HEK293 (cell line): ENCODE measurements around the gene C17orf113.

Source experiments
- CTCF ChIA-PET: fragments of 350-600 bp; formaldehyde crosslinking; extraction: SDS; loops from one replicate; lab custom pipeline; 2021; ENCODE audit warnings: antibody characterized with exemption; lab: Yijun Ruan, JAX
- POLR2A ChIA-PET: fragments of 300-600 bp; formaldehyde crosslinking; extraction: SDS; loops from one replicate; lab custom pipeline; 2020; ENCODE audit warnings: antibody characterized with exemption, inconsistent platforms; lab: Yijun Ruan, JAX
- H3K27ac ChIP-seq: fragments of 200-500 bp; sonication (Bioruptor generic); 2 replicates; pipeline ENCODE4 v1.5.1; 2014; ENCODE audit warnings: low read depth, low read length, control low read depth, inconsistent platforms; ENCODE audit errors: extremely low read depth
- H3K36me3 ChIP-seq, 2 experiments: fragments of 200-500 bp in 1 of 2; sonication (Bioruptor generic) in 1 of 2; 1 replicate in 1 of 2; 2 replicates in 1 of 2; pipeline ENCODE4 v1.5.1; 2014 to 2017; ENCODE audit warnings: inconsistent platforms in 2 of 2, low read length in 2 of 2; ENCODE audit not compliant: control insufficient read depth in 2 of 2, insufficient read depth in 1 of 2
- H3K4me1 ChIP-seq: fragments of 200-500 bp; sonication (Bioruptor generic); 2 replicates; pipeline ENCODE4 v1.5.1; 2014; ENCODE audit warnings: mild to moderate bottlenecking, low read length, inconsistent platforms; ENCODE audit not compliant: control insufficient read depth, insufficient read depth
- H3K4me3 ChIP-seq: 2 replicates; pipeline ENCODE4 v1.5.1; 2011; ENCODE audit warnings: low read depth, mild to moderate bottlenecking, control low read depth, low read length, moderate library complexity
- H3K9me3 ChIP-seq: fragments of 200-500 bp; sonication (Bioruptor generic); 2 replicates; pipeline ENCODE4 v1.5.1; 2014; ENCODE audit warnings: low read depth, low read length, inconsistent platforms; ENCODE audit not compliant: control insufficient read depth, insufficient read depth
- EGR2 ChIP-seq: fragments of 450-650 bp; formaldehyde crosslinking; IDR thresholded peaks from 2 replicates; pipeline ENCODE4 v1.5.1; 2016; ENCODE audit warnings: low read depth, missing biosample characterization, missing genetic modification characterization
- HOXC10 ChIP-seq: sonication (generic); formaldehyde crosslinking; IDR thresholded peaks from 2 replicates; pipeline ENCODE4 v1.8.1; 2023; ENCODE audit warnings: mild to moderate bottlenecking, missing genetic modification reagents
- KLF9 ChIP-seq: fragments of 450-650 bp; formaldehyde crosslinking; IDR thresholded peaks from 2 replicates; pipeline ENCODE4 v1.5.1; 2016; ENCODE audit warnings: missing biosample characterization, missing genetic modification characterization, low read depth
- PATZ1 ChIP-seq: fragments of 450-650 bp; formaldehyde crosslinking; IDR thresholded peaks from 2 replicates; pipeline ENCODE4 v1.5.1; 2016; ENCODE audit warnings: missing biosample characterization, missing genetic modification characterization
- PRDM10 ChIP-seq: fragments of 450-650 bp; formaldehyde crosslinking; IDR thresholded peaks from 2 replicates; pipeline ENCODE4 v1.5.1; 2016; ENCODE audit warnings: missing biosample characterization, missing genetic modification characterization
- SALL2 ChIP-seq: fragments of 450-650 bp; formaldehyde crosslinking; IDR thresholded peaks from 2 replicates; pipeline ENCODE4 v1.5.0; 2017; ENCODE audit warnings: missing biosample characterization, mild to moderate bottlenecking, missing genetic modification characterization, borderline replicate concordance
- TCF7L2 ChIP-seq: IDR thresholded peaks from 2 replicates; pipeline ENCODE4 v1.6.1; 2011; ENCODE audit warnings: low read depth, mild to moderate bottlenecking, inconsistent platforms, low read length, moderate library complexity, borderline replicate concordance
- TRIM28 ChIP-seq: IDR thresholded peaks from 2 replicates; pipeline ENCODE4 v1.6.1; 2011; ENCODE audit warnings: low read length, control low read depth, borderline replicate concordance
- ZBTB44 ChIP-seq: fragments of 450-650 bp; IDR thresholded peaks from 2 replicates; pipeline ENCODE4 v1.5.1; 2018; ENCODE audit warnings: missing biosample characterization, mild to moderate bottlenecking, missing genetic modification characterization
- ZBTB7A ChIP-seq: fragments of 450-650 bp; formaldehyde crosslinking; IDR thresholded peaks from 2 replicates; pipeline ENCODE4 v1.5.1; 2016; ENCODE audit warnings: low read depth, missing biosample characterization, missing genetic modification characterization
- ZNF114 ChIP-seq: fragments of 450-650 bp; formaldehyde crosslinking; IDR thresholded peaks from 2 replicates; pipeline ENCODE4 v1.5.0; 2017; ENCODE audit warnings: missing biosample characterization, missing genetic modification characterization
- ZNF155 ChIP-seq: fragments of 450-650 bp; formaldehyde crosslinking; IDR thresholded peaks from 2 replicates; pipeline ENCODE4 v1.5.1; 2016; ENCODE audit warnings: missing biosample characterization, missing genetic modification characterization
- ZNF169 ChIP-seq: fragments of 450-650 bp; formaldehyde crosslinking; IDR thresholded peaks from 2 replicates; pipeline ENCODE4 v1.5.1; 2016; ENCODE audit warnings: missing biosample characterization, missing genetic modification characterization
- ZNF48 ChIP-seq: fragments of 450-650 bp; formaldehyde crosslinking; IDR thresholded peaks from 2 replicates; pipeline ENCODE4 v1.5.1; 2016; ENCODE audit warnings: missing biosample characterization, missing genetic modification characterization
- ZNF518A ChIP-seq: fragments of 450-650 bp; formaldehyde crosslinking; conservative IDR thresholded peaks from 2 replicates; pipeline ENCODE4 v1.5.1; 2016; ENCODE audit warnings: low read depth, missing biosample characterization, missing genetic modification characterization
- ZNF529 ChIP-seq: fragments of 450-650 bp; formaldehyde crosslinking; IDR thresholded peaks from 2 replicates; pipeline ENCODE4 v1.5.1; 2017; ENCODE audit warnings: missing genetic modification characterization, missing biosample characterization; ENCODE audit not compliant: insufficient replicate concordance
- ZNF555 ChIP-seq: fragments of 450-650 bp; formaldehyde crosslinking; conservative IDR thresholded peaks from 2 replicates; pipeline ENCODE4 v1.5.1; 2017; ENCODE audit warnings: missing biosample characterization, mild to moderate bottlenecking, missing genetic modification characterization, inconsistent platforms
- ZNF558 ChIP-seq: fragments of 450-650 bp; formaldehyde crosslinking; IDR thresholded peaks from 2 replicates; pipeline ENCODE4 v1.5.1; 2016; ENCODE audit warnings: missing biosample characterization, missing genetic modification characterization
- ZNF629 ChIP-seq: fragments of 450-650 bp; formaldehyde crosslinking; IDR thresholded peaks from 2 replicates; pipeline ENCODE4 v1.5.1; 2017; ENCODE audit warnings: missing biosample characterization, missing genetic modification characterization
- ZNF645 ChIP-seq: fragments of 450-650 bp; formaldehyde crosslinking; IDR thresholded peaks from 2 replicates; pipeline ENCODE4; 2016; ENCODE audit warnings: missing biosample characterization, missing genetic modification characterization
- ZNF654 ChIP-seq: fragments of 450-650 bp; formaldehyde crosslinking; IDR thresholded peaks from 2 replicates; pipeline ENCODE4 v1.5.1; 2016; ENCODE audit warnings: low read depth, missing biosample characterization, missing genetic modification characterization
- ZNF707 ChIP-seq: fragments of 450-650 bp; formaldehyde crosslinking; IDR thresholded peaks from 2 replicates; pipeline ENCODE4 v1.5.1; 2016; ENCODE audit warnings: missing biosample characterization, missing genetic modification characterization
- ZNF837 ChIP-seq: fragments of 450-650 bp; formaldehyde crosslinking; IDR thresholded peaks from 2 replicates; pipeline ENCODE4 v1.5.1; 2016; ENCODE audit warnings: missing biosample characterization, missing genetic modification characterization

The C17orf113 gene

GRCh38 chr17:42097691-42098631 is 47.6 kb upstream of the C17orf113 start, which contains the start of gene ZNF385C:
ZNF385C (minus strand) TSS chr17:42098473; CDS start chr17:42063056, 35,417 bp downstream.
- Histone ChIP-seq H3K27ac (no peak within 1 kb of the TSS), H3K4me1 (no peaks in the 10 kb centered on the region; the same call in 1 of the 2 replicates), H3K36me3 (no peaks in the 10 kb centered on the region), H3K9me3 (no peaks in the 10 kb centered on the region), H3K4me3 (peak within 1 kb of the TSS; percentile 12)
- ChIA-PET CTCF (interaction anchor here (0.7 to 12.3 kb wide), 8 partner anchors 18 to 134 kb away, joined by 3 to 132 read pairs (median 7); partner anchors contain the start of gene NKIRAS2), POLR2A (interaction anchor here (0.7 to 2.0 kb wide), 2 partner anchors 33 to 71 kb away, joined by 4 to 5 read pairs; no protein-coding TSS in a partner anchor)
- TF ChIP-seq SALL2 (tag by site-specific recombination) (no peak), ZBTB7A (tag by site-specific recombination) (no peak), ZNF169 (tag by site-specific recombination) (no peak), ZNF518A (tag by site-specific recombination) (no peak), PRDM10 (tag by site-specific recombination) (peak; percentile 55), ZNF529 (no peak), EGR2 (tag by site-specific recombination) (no peak), HOXC10 (CRISPR knock-in tag) (no peak), ZNF629 (tag by site-specific recombination) (no peak), ZNF654 (tag by site-specific recombination) (no peak), ZNF114 (tag by site-specific recombination) (no peak), ZNF645 (tag by site-specific recombination) (no peak), ZNF707 (tag by site-specific recombination) (no peak), KLF9 (tag by site-specific recombination) (no peak), ZNF48 (tag by site-specific recombination) (no peak), PATZ1 (tag by site-specific recombination) (no peak), ZNF555 (tag by site-specific recombination) (no peak), ZNF558 (tag by site-specific recombination) (no peak), ZNF155 (tag by site-specific recombination) (no peak), ZNF837 (tag by site-specific recombination) (no peak), TRIM28 (no peak), TCF7L2 (no peak), ZBTB44 (tag by site-specific recombination) (no peak)
